ENCODE measurements around the gene SMIM23. TPM values are rescaled to one million over a fixed set of nuclear protein-coding genes. Genes with fewer than 3 reads are reported as not detected.
"Not testable (repeated sequence)": the region's sequence is repeated elsewhere in the genome, so short reads cannot be mapped to it uniquely, and the experiment has no call there.

SMIM23 gene
- total RNA-seq, 1 donor from 2014 or later: not detected

- DNase-seq (ENCODE audit: extremely low read depth, low read depth, low spot score): no peak
Observed at GRCh38 chr5:171771856-171772255, 13.8 kb upstream of the SMIM23 start.

DNA sequence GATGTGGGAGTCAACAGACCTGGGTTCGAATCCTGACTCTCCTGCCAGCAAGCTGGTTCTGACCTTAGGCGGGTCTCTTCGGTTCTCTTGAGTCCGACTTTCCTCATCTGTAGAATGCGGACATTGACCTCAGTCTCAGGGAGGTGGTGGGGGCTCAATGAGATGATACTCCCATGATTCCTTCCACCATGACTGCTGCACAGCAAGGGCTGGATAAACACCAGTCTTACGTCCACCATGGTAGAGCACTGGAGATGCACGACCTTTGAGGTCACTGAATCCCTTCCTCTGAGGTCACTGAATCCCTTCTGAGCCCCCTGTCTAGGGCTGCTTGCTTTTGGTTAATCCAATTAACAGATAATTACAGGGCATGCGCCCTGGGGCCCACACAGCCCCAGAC, 12.5 kb upstream of the SMIM23 start:
- DNase-seq (ENCODE audit: extremely low read depth, low read depth, low spot score): no peak

DNA sequence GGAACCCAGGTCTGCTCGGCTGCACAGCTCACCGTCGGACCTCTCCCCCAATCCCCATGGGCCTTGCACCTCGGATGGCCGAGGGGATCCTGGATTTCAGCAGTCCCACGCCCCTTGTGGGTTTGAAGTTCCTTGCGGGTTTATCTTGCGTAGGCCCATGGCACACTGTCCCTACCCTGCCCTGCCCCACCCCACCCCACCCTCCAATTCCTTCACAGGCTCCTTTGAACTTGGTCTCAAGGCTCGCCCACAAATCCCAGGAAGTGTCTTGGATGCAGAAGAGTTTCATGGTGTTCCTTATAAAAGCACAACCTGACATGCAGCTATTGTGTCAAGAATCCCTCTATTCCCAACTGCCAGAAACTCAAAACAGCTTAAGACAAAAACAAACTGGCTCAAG, 11.2 kb upstream of the SMIM23 start:
- no peak for DNase-seq (ENCODE audit: extremely low read depth, low read depth, low spot score)

DNA sequence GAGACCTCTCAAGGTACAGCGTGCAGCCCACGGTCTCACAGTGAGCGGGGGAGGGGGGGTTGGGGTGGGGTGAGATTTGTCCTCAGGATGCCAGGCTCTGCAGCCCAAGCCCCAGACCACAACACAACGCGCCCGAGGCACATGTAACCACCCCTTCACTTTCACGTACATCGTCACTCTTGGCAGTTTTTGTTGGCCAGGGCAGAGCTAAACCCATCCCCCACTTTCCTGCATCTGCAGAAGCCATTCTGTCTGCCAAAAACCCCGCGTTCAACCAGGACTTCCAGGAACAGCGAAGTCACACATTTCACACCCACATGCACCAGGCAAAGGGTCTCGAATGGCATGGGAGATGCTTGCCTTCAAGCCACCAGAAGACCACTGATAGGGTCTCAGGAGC, 9.4 kb upstream of the SMIM23 start:
- no peak for DNase-seq (ENCODE audit: extremely low read depth, low read depth, low spot score)

DNA sequence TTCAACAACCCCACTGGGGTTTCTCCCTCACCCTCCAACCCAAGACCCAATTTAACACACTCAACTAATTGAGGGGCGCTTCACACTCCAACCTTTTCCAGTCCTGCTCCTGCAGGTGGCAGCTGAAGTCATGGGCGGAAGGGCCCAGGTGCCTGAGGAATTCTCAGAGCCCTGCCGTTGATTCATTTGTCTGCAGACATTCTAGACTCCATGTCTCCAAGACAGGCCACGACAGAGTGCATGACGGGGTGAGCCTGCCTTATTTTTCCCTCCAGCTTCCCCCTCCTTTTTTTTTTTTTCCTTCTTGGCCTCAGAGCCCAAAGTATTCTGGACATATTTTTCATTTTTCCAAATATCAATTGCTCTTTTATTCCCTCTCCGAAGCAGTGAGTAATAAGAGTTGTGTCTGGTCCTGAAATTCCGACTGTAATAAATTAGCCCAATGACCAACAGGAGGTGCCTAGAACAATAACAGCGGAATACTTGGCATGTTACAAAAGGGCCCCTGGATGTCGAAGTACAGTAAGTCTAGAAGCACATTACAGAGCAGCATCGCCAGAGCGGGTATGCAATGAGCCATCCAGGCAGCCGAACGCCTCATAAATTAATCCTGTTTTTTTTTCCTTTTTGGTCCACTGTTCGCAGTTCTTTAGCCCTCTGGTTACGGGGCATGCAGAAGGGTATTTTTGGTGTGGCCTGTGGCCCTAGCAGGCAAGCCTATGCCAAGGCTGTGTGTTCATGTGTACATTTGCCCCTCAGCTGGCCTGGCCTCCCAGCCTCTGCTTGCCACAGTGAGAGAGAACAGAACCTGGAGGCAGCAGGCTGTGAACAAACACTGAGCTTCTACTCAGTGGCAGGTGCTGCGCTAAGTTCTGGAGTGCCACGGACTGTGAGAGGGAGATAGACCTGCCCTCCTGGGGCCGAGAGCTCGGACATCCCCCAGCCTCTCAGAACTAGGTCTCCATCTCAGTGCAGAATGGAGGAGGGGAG, 8.6 kb upstream of the SMIM23 start:
- no peak for DNase-seq (ENCODE audit: extremely low read depth, low read depth, low spot score)

- DNase-seq (ENCODE audit: extremely low read depth, low read depth, low spot score): not testable (repeated sequence)
Observed at GRCh38 chr5:171781744-171782143, 3.9 kb upstream of the SMIM23 start.

DNA sequence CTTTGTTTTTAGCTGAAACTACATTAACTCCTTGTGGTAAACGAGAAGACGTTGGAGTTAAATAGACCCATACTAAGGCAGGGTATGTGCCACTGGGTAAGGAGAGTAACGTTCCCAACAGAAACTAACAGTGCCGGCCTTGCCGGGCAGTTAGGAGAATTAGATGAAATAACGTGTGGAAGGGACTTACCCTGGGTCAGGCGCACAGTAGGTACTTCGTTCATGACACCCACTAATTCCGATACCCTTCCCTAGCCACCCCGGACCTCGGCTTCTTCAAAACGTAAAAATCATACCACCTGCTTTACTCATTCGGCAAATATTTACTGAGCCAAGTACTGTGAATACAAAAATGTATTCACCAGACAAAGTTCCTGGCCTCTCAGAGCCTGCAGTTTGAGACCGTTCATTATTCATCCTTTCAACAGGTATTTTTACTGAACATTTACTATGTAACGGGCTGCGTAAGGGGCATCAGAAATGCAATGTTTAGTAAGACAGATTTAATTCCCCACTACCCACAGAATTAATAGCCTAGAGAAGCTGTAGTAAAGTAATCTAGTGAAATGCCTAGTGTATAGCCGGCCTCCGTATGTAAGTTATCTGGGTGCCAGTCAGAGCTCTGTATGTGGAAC, 3.2 kb upstream of the SMIM23 start:
- DNase-seq (ENCODE audit: extremely low read depth, low read depth, low spot score): no peak

GRCh38 chr5:171783051-171783450, 2.6 kb upstream of the SMIM23 start:
- no peak for DNase-seq (ENCODE audit: extremely low read depth, low read depth, low spot score)

DNA sequence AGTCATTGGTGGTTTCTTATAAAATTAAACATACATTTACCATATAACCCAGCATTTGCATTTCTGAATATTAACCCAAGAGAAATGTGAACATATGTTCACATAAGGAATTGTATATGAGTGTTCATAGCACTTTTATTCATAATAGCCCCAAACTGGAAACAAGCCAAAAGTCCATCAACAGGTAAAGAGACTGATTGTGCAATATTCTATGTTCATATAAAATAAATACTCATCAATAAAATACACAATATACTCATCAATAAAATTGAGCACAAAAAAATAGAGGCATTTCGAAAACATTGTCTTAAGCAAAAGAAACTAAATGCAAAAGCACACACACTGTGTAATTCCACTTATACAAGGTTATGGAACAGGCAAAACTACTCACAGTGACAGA, 3.7 kb downstream of the SMIM23 start:
- DNase-seq (ENCODE audit: extremely low read depth, low read depth, low spot score): no peak

- no peak for DNase-seq (ENCODE audit: extremely low read depth, low read depth, low spot score)
Observed at GRCh38 chr5:171790408-171790807, 4.8 kb downstream of the SMIM23 start.

GRCh38 chr5:171794470-171794960, 8.9 kb downstream of the SMIM23 start:
- no peak for DNase-seq (ENCODE audit: extremely low read depth, low read depth, low spot score)

DNA sequence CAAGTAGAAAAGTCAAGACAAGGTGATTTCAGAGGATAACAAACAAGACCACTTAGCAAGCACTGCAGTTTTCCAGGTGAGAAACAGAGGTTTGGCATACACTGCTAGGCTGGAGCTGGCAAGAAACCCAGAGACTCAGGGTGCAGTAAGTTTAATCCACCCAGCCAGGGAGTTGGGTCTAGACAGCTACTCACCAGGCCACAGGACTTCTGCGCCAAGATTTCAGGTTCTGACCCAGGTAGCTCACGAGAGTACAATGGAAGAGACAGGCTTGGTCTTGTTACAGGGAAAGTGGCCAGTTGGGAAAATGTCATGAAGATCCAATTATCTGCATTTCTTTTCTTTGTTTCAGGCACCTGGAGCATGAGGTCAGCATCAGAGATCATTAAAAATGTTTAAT, 9.8 kb downstream of the SMIM23 start:
- DNase-seq (ENCODE audit: extremely low read depth, low read depth, low spot score): no peak

GRCh38 chr5:171796436-171796835, 10.8 kb downstream of the SMIM23 start:
- DNase-seq (ENCODE audit: extremely low read depth, low read depth, low spot score): no peak

DNA sequence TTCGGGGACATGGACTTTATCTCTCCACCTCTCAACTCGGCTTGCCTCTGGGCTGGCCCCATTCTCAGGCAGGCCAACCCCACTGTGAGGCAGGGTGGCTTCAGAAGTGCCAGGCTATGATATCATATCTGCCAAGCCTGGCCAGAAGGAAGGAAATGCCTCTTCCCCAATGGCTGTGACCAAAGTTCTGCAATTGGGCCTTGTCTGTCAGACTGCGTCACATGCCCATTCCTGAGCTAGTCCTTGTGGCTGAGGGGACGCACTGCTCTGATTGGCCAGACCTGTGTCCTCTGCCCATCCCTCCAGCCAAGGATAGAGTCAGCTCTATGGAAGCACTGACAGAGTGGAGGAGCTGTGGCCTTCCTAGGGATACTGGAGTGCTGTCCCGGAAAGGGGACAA, 11.9 kb downstream of the SMIM23 start:
- no peak for DNase-seq (ENCODE audit: extremely low read depth, low read depth, low spot score)

DNA sequence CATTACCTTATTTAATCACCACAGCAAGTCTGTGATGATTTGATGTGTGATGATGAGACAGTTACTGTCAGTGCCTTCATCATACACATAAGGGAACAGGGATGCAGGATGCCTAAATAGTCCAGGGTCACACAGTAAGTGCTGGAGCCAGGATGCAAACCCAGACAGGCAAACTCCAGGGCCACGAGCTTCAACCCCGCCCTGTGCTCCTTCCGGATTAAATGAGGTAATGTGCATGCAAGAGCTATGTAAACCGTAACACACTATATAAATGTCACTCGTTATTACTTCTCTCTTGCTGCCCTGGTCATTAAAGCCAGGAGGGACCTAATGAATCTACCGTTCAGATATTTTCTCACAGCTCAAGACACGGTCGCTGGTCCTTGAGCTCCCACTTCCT, 12.8 kb downstream of the SMIM23 start:
- DNase-seq (ENCODE audit: extremely low read depth, low read depth, low spot score): no peak

DNA sequence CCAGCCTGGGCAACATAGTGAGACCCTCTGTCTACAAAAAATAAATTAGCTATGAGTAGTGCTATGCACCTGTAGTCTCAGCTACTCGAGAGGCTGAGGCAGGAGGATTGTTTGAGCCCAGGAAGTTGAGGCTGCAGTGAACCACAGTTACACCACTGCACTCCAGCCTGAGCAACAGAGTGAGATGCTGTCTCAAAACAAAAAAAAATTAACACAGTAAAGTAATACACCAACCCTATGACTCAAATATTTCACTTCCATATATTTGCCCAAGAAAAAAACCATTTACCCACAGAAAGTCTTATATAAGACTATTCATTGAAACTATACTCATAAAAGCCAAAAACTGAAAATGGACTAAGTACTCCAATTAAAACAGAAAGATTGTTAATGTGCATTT, 16.2 kb downstream of the SMIM23 start:
- no peak for DNase-seq (ENCODE audit: extremely low read depth, low read depth, low spot score)

- no peak for DNase-seq (ENCODE audit: extremely low read depth, low read depth, low spot score)
Observed at GRCh38 chr5:171805746-171806145, 20.1 kb downstream of the SMIM23 start.

- DNase-seq (ENCODE audit: extremely low read depth, low read depth, low spot score): no peak
Observed at GRCh38 chr5:171806976-171807747, 21.5 kb downstream of the SMIM23 start.

DNA sequence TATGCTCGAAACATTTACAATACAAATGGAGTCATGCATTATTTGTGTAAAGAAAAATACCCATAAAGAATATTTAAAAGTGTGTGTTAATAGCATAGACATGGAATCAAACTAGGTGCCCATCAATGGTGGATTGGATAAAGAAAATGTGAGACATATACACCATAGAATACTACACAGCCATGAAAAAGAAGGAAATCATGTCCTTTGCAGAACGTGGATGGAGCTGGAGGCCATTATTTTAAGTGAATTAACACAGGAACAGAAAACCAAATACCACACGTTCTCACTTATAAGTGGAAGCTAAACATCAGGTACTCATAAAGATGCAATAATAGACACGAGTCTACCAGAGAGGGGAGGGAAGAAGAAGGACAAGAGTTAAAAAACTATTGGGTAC, 22.8 kb downstream of the SMIM23 start:
- DNase-seq (ENCODE audit: extremely low read depth, low read depth, low spot score): no peak

DNA sequence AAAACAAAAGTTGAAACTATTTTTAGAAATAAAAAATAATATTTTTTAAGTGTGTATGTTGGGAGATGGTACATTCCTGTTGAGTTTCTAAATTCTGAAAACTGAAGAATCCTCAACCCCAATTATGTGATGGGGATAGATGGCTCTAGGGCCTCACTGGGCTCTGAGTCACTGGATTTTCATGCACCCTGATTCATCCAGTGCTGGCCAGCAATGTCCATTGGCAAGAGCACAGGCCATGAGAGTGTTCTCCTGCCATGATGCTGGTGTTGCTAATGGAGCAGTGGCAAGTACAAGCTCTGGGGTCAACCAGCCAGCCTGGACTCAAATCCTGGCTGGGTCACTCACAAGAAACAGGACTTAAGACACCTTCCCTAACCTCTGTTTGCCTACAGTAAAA, 23.3 kb downstream of the SMIM23 start:
- no peak for DNase-seq (ENCODE audit: extremely low read depth, low read depth, low spot score)

DNA sequence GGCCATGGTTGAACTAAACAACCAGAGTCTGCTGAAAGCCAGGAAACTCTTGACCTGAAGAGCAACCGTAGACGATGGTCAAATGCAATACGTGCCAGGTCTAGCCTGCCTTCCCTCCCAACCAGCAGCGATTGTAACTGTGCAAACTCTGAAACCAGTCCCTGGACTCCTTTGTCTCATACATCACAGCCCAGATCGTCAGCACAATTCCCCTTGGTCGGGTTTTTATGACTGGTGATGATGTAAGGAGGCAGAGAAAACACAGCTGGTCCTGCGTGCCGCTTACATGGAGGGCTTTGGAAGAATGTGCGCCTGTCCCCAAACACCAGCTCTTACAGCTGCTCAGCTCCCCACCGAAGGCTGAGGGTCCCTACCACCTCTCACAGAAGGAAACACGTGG, 24.6 kb downstream of the SMIM23 start:
- DNase-seq (ENCODE audit: extremely low read depth, low read depth, low spot score): no peak
